Right kidney (tissue), 1 donor: ENCODE measurements around the gene PLXND1.

Experiments used
- DNase-seq: peaks from one replicate; pipeline ENCODE4 v3.0.0-alpha.2; 2016

Gene PLXND1

DNA sequence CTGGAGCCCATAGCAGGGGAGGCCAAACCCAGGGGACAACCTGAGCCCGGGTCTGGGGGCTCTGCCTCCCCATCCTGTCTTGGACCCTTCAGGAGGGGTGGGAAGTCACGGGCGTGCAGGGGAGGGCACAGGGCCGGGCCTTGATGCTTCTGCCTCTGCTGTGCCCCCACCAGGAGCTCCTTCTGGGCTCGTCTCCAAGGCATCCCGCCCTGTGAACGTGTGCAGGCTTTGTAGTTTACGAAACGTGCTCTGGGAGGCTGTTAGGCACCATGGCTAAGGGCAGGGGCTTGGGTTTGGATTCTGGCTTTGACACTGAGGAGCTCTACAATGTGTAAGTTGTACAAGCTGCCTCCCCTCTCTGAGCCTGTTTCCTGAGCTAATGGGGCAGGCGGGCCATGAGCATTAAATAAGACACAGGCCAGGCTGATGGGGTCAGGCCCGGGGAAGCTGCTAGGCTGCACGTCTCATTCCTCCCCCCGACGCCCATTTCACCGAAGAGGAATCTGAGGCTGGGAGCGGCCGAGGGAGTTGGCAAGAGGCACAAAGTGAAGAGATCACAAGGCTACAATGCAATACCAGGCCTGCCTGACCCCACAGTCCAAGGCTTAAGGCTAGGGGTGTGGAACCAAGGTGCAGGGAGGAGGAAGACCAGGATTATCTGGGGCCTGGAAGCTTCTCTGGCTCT is 19.6 kb downstream of the PLXND1 start:
- DNase-seq = no peak

DNA sequence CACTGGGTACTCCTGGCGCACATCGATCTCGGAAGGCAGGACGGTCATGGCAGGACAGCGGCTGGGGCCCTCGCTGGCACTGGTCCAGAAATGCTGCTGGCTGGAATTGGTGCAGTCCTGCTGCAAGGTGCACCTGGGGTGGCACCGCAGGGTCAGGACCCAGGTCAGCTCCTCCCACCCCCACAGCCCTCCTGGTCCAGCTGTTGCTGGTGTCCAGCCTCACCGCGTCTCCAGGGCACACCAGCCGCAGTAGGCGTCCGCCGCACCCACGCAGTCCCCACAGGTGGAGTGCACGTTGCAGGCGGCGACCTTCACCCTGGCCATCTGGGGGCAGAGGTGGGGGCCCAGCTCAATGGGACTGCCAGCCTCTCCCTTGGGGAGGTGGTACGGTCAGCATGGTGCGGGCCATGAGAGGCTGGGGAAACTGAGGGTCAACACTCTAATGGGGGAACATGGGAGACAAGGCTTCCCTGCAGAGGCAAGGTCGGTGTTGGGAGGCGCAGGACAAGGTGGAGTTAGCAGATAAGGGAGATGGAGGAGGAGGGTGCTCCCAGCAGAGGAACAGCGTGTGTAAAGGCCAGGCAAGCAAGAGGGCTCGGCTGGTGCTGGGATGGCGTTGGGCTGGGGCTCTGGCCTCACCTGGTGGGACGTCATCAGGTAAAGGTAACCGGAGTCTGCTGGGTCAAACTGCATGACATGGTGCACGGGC is 20.4 kb downstream of the PLXND1 start:
- DNase-seq = no peak

DNA sequence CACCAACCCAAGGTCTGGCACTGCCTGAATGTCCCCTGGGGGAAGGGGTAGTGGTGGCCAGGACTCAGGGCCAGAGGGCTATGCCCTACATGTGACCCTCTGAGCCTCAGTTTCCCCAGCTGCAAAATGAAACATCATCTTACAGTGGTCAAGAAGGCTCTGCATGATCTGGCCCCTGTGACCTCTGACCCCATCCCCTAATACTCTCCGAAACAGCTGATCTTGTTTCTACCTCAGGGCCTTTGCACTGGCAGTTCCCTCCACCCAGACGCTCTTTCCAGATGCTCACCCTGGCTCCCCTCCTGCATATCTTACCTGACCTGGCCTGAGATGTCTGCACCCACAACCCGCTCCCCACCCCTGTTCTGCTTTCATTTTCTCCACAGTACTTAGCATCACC is 21.8 kb downstream of the PLXND1 start:
- no peak for DNase-seq

DNA sequence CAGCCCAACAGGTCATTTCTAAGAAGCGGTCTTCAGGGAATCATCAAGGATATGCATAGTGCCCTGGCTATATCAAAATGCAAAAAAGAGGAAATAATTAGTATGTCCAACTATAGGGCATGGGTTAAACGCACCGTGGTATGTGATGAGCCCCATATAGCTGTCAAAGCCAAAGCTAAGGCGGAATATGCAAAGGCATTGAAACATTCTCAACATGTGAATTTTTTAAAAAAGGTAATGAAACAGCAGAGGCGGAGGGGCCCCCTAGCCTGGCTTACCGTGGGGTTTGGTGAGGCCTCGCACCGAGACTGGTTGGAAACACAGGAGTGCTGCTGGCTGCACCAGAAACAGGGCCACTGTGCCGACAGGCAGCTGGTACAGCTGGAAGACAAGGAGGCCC is 23.2 kb downstream of the PLXND1 start:
- DNase-seq = no peak

DNA sequence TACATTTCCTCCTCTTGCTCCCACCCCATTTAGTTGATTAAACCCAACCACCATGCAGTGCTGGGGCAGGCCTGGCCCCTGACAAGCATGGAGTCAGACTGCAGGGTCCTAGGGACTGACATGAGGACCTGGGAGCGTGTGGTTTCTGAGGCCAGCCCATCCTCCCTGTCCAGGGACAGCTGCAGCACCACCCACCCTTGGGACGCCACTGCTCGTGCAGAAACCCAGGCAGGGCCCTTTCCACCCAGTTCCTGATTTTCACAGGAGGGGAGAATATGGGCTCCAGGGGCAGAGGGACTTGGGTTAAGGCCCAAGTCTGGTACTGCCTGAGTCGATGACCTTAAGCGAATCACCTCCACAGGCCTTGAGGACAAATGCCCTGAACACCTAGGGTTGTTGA is 23.7 kb downstream of the PLXND1 start:
- DNase-seq = no peak

DNA sequence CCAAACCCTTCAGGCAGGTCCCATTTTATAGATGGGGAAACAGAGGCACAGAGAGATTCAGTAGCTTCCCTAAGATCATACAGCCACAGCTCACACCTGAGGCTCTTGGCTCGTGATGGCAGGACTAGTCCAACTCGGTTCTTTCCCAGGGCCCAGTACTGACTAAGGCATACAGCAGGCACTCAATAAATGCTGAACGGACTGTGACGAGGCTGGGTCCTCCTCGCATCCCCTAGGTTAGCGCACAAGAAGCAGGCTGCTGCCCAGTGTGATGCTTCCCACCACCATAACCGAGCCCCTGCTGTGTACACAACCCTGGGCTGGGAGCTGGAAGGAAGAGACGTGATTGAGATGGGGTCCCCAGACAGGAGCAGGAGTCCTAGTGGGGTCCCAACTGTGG is 24.9 kb downstream of the PLXND1 start:
- no peak for DNase-seq

DNA sequence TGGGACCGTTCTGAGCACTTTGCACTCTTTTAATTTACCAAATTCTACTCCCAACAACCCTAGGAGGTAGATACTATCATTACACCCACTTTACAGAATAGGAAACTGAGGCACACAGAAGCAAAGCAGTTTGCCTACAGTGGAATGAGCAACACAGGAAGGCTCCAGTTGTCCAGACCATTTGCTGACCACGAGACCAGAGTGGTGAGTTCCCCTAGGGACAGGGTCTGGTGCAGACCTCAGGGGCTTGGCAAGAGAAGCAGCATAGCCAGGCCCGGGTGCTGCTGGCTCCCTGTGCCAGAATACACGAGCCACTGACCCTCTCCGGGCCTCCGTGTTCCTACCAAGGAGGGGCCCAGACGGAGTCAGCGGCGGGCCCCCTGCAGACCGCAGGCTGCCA is 26.5 kb downstream of the PLXND1 start:
- no peak for DNase-seq

DNA sequence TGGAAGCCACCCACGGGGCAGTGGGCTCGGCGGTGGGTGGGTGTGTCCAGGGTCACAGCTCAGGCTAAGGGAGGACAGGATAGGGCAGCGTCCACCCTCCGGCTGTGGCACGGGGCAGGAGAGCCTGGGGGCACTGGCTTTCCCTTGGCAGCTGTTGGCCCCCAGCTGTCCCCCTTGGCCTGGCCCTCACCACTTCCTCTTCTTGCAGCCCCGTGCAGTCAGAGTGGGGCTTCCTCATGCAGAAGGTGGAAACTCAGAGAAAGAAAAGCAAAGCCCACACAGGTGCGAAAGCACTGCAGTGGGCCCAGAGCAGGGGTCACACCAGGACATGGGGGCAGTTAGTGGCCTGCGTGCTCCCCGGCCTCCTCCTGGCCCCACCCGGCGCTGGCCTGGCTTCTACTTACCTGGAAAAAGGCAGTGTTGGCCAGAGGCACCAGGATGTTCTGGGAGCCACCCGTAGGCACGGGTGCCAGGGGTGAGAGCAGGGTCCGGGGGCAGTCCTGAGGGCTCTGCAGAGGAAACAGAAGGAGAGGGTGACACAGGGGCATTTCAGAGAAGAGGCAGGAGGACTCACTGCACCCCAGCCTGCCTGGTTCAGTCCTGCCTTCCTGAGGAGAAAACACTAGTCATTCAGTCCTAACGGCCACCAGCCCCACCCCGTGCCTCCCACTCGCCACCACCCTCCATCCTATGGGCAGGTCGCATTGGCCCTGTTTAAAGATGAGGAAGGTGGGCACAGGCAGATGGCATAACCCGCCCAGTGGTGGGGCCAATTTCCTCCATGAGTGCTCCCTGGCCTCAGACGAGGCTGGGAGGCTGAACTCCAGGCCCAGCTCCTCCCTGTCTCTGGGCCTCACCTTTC is 28.3 kb downstream of the PLXND1 start:
- no peak for DNase-seq

DNA sequence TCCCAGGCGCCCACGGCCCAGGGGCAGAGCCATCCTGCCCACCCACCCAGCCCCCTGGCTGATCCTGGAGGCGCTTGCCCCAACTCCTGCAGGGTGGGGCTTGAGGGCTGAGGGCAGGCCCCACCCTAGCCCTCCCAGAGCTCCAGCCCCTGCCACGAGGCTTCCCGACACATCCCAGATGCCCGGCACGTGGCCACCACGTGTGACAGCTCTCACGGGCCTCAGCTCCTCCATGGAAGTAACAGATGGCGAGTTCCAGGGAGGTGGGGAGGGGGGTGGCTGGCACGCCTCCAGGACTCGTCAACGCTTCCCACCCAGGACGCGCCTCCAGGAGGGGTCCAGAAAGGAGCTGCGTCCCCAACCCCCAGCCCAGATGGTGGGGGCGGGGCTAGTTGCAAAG is 29.1 kb downstream of the PLXND1 start:
- no peak for DNase-seq

DNA sequence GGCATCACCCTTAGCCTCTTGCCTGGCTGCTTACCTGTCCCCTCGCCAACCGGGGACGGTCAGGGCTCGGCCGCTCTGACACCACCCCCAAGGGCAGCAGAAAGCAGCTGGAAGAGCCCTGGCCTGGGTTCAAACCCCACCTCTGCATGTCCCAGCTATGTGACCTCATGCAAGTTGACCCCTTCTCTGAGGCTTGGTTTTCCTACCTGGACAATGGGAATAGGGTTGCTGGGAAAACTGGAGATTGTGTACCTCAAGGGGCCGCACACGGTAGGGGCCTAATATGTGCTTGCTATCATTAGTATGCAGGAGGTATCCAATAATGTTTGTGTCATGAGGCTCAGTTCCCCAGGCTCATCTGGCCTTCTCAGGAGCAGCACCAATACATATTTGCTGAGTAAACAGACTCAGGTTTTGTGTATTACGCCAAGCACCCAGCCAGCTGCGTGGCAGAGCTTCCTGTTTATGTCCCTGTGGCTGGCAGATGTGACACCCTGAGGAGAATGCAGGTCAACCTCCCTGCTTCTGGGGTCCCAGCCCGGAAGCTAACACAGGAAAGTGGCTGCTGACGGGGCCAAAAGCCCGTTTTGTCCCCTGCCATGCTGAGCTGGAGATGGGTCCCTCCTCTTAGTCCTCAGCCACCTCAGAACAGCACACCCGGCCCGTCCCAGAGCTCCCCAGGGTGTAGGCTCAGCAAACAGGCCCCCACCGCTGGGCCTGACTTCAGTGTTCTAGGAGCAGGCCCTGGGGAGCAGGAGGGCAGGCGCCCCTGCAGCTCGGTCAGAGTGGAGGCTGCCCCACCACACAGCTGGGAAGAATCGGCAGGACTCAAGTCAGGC is 29.7 kb downstream of the PLXND1 start:
- no peak for DNase-seq

DNA sequence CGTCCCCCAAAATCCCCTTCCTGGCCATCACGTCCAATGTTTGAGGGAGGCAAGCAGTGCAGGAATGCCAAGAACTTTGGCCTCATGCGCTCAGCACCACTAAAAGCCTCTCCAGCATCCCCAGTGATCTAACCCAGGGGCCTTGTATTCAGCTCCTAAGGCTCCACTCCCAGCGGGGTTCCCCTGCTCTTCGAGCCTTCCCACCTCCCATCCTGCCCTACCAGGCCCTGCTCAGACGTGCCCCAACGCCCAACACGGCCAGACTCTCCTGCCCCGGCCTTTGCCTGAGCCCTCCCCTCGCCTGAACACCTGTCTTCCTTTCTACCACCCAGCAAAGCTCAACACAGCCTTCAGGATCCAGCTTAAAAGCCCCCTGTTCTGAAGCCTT is 30.5 kb downstream of the PLXND1 start:
- DNase-seq = no peak

DNA sequence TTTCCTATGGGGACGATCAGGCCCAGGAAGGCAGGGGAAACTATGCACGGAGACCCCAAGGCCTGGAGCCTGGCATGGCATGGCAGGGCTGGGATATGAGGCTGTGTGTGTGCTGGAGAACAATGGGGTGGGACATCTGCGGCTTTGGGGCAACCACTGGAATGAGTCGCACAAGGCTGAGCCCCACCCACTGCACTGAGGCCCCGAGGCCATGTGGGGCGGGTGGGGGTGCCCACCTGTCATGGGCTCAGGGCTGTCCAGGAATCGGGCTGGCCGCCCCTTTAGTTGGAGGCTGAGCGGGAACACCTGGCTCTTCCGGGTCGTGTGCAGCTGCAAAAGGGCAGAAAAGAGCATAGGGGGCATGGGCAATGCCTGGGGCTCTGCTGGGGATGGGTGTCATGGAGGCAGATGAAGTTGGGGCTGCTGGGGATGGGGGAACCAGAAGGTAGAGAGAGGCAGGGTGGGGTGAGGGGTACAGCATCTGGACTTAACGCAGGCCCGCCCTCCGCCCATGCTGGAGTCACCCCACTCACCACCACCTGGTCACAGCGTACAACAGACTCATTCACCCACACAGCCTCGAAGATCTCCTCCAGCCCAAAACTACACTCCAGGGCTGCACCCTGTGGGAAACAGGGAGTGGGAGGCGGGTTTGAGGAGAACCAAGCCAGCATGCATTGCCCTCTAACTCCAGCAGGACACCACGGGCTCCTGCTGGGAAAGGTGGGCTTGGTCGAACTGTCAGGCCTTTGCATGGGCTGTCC is 31.1 kb downstream of the PLXND1 start:
- DNase-seq = no peak

DNA sequence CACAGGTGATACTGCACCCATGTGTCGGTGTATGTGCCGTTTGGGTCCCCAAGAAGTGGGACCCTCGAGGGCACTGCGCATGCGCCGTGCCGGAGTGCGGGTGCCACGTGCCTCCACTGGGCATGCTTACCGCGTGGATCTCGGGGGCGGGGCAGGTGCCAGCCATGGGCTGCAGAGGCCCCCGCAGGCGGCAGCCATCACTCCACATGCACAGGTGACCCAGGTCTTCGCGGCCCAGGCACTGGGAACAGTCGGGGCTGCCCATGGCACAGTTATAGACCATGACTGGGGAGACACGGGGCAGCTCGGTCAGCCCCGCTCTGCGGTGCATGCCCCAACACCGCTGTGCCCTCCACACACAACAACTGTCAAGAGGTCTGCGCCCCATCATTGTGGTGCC is 32.3 kb downstream of the PLXND1 start:
- DNase-seq = no peak

DNA sequence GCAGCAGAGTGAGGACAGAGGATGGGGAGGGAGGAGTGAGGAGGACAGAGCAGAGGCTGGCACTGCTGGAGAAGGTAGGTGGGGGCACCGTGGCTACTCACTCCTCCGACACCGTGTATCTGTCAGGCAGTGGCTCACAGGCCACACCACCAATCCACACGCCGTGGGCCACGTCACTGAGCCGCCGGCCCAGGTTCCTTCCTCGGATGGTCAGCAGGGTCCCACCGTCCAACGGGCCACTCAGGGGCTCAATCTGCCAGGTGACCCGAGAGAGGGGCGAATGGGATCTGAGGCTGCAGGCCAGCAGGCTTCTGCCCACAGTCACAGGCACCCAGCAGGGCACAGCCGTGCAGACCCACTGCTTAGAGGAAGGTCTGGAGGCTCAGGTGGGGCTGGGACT is 33.0 kb downstream of the PLXND1 start:
- DNase-seq = no peak

DNA sequence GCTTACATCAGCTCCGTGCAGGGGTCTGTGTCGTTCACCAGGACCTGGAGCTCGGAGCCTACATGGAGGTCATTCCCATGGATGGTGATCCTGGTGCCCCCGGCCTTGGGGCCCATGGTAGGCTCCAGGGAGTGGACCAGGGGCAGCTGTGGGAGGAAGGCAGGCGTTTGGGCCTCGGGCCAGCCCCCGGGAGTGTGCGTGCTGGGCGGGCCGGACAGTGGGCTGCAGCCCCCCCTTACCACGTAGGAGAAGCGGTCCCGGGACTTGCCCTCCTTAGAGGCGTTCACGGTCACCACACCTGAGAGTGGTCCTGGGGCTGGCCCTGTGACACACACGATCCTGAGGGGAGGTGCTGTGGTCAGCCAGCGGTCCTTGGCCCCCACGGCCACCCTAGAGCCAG is 33.9 kb downstream of the PLXND1 start:
- no peak for DNase-seq

DNA sequence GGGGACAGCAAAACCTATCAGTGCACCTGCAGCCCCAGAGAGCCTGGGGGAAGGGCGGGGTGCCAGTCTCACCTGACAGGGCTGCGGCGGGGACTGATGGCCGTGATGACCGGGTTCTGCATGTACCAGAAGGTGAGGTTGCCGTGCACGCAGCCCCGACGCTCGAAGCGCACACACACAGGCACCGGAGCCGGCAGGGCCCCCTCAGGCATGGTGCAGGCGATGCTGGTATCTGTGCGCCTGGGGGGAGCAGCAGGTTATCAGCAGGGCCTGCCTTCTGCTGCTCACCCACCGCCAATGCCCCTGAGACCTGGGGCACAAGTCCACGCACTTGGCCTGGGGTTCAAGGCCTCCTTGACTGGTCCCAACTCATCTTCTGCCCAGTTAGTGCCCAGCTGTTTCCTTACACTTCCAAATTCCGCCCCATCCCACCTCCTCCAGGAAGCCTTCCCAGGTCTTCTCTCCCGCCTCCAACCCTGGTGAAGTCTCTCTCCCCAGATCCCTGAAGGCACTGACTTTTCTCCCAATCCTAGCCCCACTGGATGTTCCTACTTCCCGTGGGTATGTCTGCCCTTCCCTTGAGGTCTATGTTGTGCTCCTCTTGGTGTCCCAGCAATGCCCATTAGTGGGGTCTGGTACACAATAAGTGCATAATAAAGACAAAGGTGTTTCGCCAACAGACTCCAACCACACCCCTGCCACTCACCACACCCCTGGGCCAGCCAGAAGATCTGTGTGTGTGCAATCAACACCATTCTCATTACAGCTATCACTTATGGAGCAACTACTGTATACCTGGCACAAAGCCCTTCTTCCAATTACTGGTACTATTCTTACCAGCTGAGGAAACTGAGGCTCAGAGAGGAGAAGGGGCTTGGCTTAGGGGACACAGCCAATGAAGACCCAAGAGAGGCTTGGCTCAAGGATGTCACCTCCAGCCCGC is 34.6 kb downstream of the PLXND1 start:
- DNase-seq = no peak

DNA sequence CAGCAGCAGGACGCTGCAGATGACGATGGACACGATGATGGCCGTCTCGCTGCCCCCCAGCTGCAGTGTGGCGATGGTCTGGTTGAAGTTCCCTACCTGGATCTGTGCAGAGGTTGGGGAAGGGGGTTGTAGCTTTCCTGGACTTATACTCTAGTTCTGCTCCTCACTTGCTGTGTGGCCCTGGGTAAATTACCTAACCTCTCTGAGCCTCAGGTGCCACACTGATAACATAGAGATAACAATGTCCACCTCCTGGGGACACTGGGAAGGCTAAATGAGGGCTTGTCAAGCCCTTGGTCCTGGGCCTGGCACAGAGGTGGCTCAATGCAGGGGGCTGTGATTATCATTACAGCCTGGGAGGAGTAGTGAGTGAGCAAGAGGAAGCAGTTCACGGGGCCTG is 36.6 kb downstream of the PLXND1 start:
- DNase-seq = no peak

DNA sequence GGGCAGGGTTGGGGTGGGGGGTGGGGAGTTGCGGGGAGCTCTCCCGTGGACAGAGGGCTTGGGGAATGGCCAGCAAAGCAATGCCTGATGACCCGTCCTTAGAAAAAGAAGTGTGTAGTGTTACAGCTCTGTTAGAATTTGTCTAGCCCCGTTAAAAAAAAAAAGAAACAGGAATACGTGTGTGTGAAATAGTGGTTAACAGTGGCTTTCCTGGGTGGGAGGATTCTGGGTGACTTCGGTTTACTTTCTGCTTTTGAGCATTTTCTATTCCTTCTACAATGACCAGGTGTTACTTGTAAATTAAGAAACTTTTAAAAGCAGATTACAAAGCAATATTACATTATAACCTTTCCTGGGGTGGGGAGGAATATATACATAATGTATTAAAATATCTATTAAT is 38.5 kb downstream of the PLXND1 start:
- DNase-seq = no peak

DNA sequence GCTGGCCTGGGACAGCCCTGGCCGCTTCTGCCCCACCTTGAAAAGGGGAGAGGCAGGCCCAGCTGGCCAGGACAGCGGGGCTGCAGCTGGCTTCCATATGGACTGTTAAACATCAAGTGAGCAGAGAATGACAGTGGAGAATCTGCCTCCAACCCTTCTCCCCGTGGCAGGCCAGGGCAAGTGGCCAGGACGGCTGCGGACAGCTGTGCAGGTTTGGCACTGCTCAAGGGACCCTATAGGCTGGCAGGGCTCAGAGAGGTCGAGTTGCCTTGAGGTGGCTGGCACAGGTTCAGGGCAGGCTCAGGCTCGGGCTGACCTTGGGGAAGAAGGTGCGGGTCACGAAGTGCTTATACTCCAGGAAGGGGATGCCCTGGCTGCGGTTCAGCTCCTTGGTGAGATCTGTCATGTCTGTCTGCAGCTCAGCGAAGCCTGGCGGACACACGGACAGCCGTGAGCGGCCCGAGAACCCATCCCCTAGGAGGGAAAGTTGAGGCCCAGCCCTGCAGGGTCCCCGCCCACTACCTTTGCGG is 39.2 kb downstream of the PLXND1 start:
- no peak for DNase-seq

DNA sequence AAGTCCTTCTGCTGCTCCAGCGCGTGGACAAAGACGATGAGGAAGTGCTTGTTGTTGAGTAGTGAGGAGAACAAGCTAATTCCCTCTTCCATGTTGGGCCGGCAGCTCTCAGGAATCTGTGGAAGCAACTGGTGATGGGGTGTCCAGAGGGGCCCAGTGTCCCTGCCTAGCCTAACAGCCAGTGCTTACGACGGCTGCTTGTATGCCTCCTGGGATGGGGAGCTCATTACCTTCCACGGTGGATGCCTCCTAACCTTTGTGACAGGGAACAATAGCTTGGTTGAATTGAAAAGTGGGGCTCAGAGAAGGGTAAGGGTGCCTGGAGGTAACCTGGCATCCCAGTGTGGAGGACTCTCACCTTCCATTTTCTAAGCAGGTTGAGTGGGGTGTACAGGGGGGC is 40.6 kb downstream of the PLXND1 start:
- DNase-seq = no peak
